ENCODE data around the gene NLGN1. TPM values are rescaled to one million over a fixed set of nuclear protein-coding genes. Genes with fewer than 3 reads are reported as not detected.
"Not testable (repeated sequence)": the region's sequence is repeated elsewhere in the genome, so short reads cannot be mapped to it uniquely, and the experiment has no call there.

NLGN1 gene
- total and polyA plus RNA-seq, 2 experiments from 2014 or later: 14.3 to 20.1 TPM

GRCh38 chr3:174223042-174223441 is 825.5 kb downstream of the NLGN1 start:
- Histone ChIP-seq H3K36me3 (ENCODE audit: low read depth) (no peaks in the 10 kb centered on the region), H4K20me1 (ENCODE audit: insufficient read depth) (no peaks in the 10 kb centered on the region), H3K27me3 (replicated peaks; ENCODE audit: insufficient read depth) (no peaks in the 10 kb centered on the region), H2AFZ (no peak overlapping the region), H3K9me2 (ENCODE audit: insufficient read depth) (no peaks in the 10 kb centered on the region), H3K4me1 (ENCODE audit: insufficient read depth) (peaks cover 2% of the 10 kb centered on the region), H3K9me3 (ENCODE audit: low read depth) (no peaks in the 10 kb centered on the region), H3K4me2 (ENCODE audit: unreplicated experiment) (no peak overlapping the region), H3K27ac (no peak overlapping the region), H3K9ac (no peak overlapping the region), H3F3A (ENCODE audit: insufficient read depth) (no peaks in the 10 kb centered on the region), H3K4me3 (no peak overlapping the region), H3K79me2 (ENCODE audit: insufficient read depth) (no peaks in the 10 kb centered on the region)
- DNase-seq: no peak
- in situ Hi-C loops (cut with MboI): no loop called here
- 66 to 76% methylated on average over 6 of the region's 6 CpGs for WGBS, 2 experiments (ENCODE audit: low coverage in 1 of 2, low lambda C conversion rate in 2 of 2, missing lambda C conversion rate in 2 of 2)
- no peak for TF ChIP-seq EZH2phosphoT487 (IDR thresholded peaks at IDR 0.05; ENCODE audit: insufficient read depth, low read depth)
- TF ChIP-seq EZH2 (IDR thresholded peaks at IDR 0.05; ENCODE audit: insufficient read depth, poor library complexity, severe bottlenecking): no peak

DNA sequence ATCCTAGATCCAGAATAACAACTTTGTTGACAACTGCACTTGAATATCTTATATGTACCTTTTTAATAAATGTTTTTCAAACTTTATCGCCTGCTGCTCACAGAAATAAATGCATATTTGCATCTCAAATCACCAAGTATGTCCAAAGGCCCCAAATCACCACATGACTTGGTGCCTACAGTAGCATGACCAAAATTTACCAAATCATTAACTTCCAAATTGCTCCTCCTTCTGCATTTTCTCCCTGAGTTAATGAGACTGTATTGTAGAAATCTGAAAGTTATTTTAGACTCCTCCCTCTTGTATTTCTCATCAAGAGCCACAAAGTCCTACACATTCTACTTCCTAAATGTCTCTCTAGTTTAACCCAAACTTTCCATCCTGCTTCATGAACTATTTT is 826.1 kb downstream of the NLGN1 start:
- H3K9ac ChIP-seq: no peak overlapping the region
- H3F3A ChIP-seq (ENCODE audit: insufficient read depth): no peaks in the 10 kb centered on the region
- no peak for DNase-seq
- no peak overlapping the region for H3K4me2 ChIP-seq (ENCODE audit: unreplicated experiment)
- 91% methylated on average over 1 of the region's 1 CpG for WGBS, 2 experiments (ENCODE audit: low coverage in 1 of 2, low lambda C conversion rate in 2 of 2, missing lambda C conversion rate in 2 of 2)
- no peaks in the 10 kb centered on the region for H3K36me3 ChIP-seq (ENCODE audit: low read depth)
- H3K27ac ChIP-seq: no peak overlapping the region
- H3K9me3 ChIP-seq (ENCODE audit: low read depth): no peaks in the 10 kb centered on the region
- in situ Hi-C loops (cut with MboI): no loop called here
- no peaks in the 10 kb centered on the region for H3K9me2 ChIP-seq (ENCODE audit: insufficient read depth)
- no peaks in the 10 kb centered on the region for H3K4me1 ChIP-seq (ENCODE audit: insufficient read depth)
- no peaks in the 10 kb centered on the region for H4K20me1 ChIP-seq (ENCODE audit: insufficient read depth)
- no peak overlapping the region for H3K4me3 ChIP-seq
- H2AFZ ChIP-seq: no peak overlapping the region
- H3K79me2 ChIP-seq (ENCODE audit: insufficient read depth): no peaks in the 10 kb centered on the region
- TF ChIP-seq EZH2phosphoT487 (IDR thresholded peaks at IDR 0.05; ENCODE audit: insufficient read depth, low read depth) (no peak), EZH2 (IDR thresholded peaks at IDR 0.05; ENCODE audit: insufficient read depth, poor library complexity, severe bottlenecking) (no peak)
- H3K27me3 ChIP-seq (replicated peaks; ENCODE audit: insufficient read depth): no peaks in the 10 kb centered on the region

- Histone ChIP-seq H3K79me2 (ENCODE audit: insufficient read depth) (no peaks in the 10 kb centered on the region), H3F3A (ENCODE audit: insufficient read depth) (no peaks in the 10 kb centered on the region), H3K4me2 (ENCODE audit: unreplicated experiment) (no peak overlapping the region), H3K9me3 (ENCODE audit: low read depth) (no peaks in the 10 kb centered on the region), H4K20me1 (ENCODE audit: insufficient read depth) (no peaks in the 10 kb centered on the region), H3K4me3 (no peak overlapping the region), H3K9ac (no peak overlapping the region), H3K36me3 (ENCODE audit: low read depth) (no peaks in the 10 kb centered on the region), H3K27ac (no peak overlapping the region), H3K27me3 (replicated peaks; ENCODE audit: insufficient read depth) (no peaks in the 10 kb centered on the region), H2AFZ (no peak overlapping the region), H3K9me2 (ENCODE audit: insufficient read depth) (no peaks in the 10 kb centered on the region), H3K4me1 (ENCODE audit: insufficient read depth) (peaks cover 10% of the 10 kb centered on the region)
- in situ Hi-C loops (cut with MboI): no loop called here
- TF ChIP-seq EZH2phosphoT487 (IDR thresholded peaks at IDR 0.05; ENCODE audit: insufficient read depth, low read depth) (no peak), EZH2 (IDR thresholded peaks at IDR 0.05; ENCODE audit: insufficient read depth, poor library complexity, severe bottlenecking) (no peak)
- WGBS, 2 experiments (ENCODE audit: low coverage in 1 of 2, low lambda C conversion rate in 2 of 2, missing lambda C conversion rate in 2 of 2): 86 to 87% methylated on average over 2 of the region's 2 CpGs
- peak; percentile 31 for DNase-seq
These were observed 832.4 kb downstream of the NLGN1 start for GRCh38 chr3:174229916-174230315.

DNA sequence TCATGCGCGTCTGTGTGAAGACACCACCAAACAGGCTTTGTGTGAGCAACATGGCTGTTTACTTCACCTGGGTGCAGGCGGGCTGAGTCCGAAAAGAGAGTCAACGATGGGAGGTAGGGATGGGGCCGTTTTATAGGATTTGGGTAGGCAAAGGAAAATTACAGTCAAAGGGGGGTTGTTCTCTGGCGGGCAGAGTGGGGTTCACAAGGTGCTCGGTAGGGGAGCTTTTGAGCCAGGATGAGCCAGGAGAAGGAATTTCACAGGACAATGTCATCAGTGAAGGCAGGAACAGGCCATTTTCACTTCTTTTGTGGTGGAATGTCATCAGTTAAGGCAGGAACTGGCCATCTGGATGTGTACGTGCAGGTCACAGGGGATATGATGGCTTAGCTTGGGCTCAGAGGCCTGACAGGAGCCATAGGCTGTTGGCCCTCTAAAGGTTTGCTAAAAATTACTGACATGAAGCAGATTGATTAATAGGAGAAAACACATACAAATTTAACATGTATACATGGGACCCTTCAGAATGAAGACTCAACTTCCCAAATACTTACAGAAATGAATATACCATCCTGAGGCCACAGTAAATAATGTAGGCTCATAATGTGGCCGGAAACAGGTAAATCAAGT is 834.6 kb downstream of the NLGN1 start:
- H3K9ac ChIP-seq; H2AFZ ChIP-seq; H3K79me2 ChIP-seq (ENCODE audit: insufficient read depth); H3K27me3 ChIP-seq (replicated peaks; ENCODE audit: insufficient read depth); H3K36me3 ChIP-seq (ENCODE audit: low read depth); H3K4me2 ChIP-seq (ENCODE audit: unreplicated experiment); H3K4me3 ChIP-seq; H3F3A ChIP-seq (ENCODE audit: insufficient read depth); in situ Hi-C loops (cut with MboI); H3K9me3 ChIP-seq (ENCODE audit: low read depth); DNase-seq; H3K27ac ChIP-seq; H4K20me1 ChIP-seq (ENCODE audit: insufficient read depth); H3K4me1 ChIP-seq (ENCODE audit: insufficient read depth); H3K9me2 ChIP-seq (ENCODE audit: insufficient read depth): not testable (repeated sequence)
- WGBS, 2 experiments (ENCODE audit: low coverage in 1 of 2, low lambda C conversion rate in 2 of 2, missing lambda C conversion rate in 2 of 2): 84% methylated on average over 10 of the region's 10 CpGs

Data from GM23248 (cell line).